Measurements from ENCODE around the gene DRC7.

DNA sequence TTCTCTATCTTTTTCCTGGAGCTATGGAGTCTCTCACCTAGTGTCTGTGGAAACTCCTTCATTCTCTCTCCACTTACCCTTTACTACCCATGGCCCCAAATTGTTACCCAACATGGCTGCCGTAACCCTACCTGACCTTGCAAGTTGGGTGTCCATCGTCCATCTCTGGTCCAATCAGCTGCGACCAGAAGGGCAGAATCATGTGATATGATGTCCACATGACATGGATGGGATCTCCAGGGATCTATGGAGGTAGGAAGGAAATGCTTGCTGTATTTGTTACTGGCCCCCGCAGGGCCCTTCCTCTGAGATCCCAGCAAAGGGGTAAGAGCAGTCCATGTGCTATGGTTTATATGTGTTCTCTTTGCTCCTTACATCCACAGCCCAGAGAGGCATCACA lies 8.0 kb upstream of the DRC7 start:
- TF ChIP-seq YY1 (IDR thresholded peaks at IDR 0.05) (no peak), CTCF (IDR thresholded peaks at IDR 0.05; ENCODE audit: low read depth, low read length, missing input control) (no peak), SP1 (IDR thresholded peaks at IDR 0.05) (no peak), REST (IDR thresholded peaks at IDR 0.05) (no peak)
